ENCODE results near the gene LOXL3.

- TF ChIP-seq, protein P1, sequence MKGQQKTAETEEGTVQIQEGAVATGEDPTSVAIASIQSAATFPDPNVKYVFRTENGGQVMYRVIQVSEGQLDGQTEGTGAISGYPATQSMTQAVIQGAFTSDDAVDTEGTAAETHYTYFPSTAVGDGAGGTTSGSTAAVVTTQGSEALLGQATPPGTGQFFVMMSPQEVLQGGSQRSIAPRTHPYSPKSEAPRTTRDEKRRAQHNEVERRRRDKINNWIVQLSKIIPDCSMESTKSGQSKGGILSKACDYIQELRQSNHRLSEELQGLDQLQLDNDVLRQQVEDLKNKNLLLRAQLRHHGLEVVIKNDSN (IDR thresholded peaks at IDR 0.05; ENCODE audit: borderline replicate concordance, low read depth): no peak
- TF ChIP-seq RFX5 (IDR thresholded peaks at IDR 0.05; ENCODE audit: low read length) (no peak), PBX3 (IDR thresholded peaks at IDR 0.05) (peak; percentile 40; the same call in 1 of the 2 replicates), CTCF (IDR thresholded peaks at IDR 0.05) (no peak), SIN3A (IDR thresholded peaks at IDR 0.05; ENCODE audit: borderline replicate concordance, low read depth, low read length) (no peak), EP300 (IDR thresholded peaks at IDR 0.05; ENCODE audit: borderline replicate concordance in 1 of 2, low read depth in 1 of 2, low read length in 1 of 2) (no peak), POLR2AphosphoS5 (IDR thresholded peaks at IDR 0.05; ENCODE audit: low read depth, low read length) (no peak), RAD21 (IDR thresholded peaks at IDR 0.05; ENCODE audit: low read length) (no peak), TCF12 (IDR thresholded peaks at IDR 0.05) (no peak; the same call in 1 of the 2 replicates), SMC3 (IDR thresholded peaks at IDR 0.05; ENCODE audit: low read depth, low read length) (no peak), GATA2 (CRISPR knock-in tag; IDR thresholded peaks at IDR 0.05) (no peak), TEAD4 (IDR thresholded peaks at IDR 0.05; ENCODE audit: borderline replicate concordance, insufficient read depth) (no peak), GABPA (IDR thresholded peaks at IDR 0.05; ENCODE audit: low read depth) (no peak)
- TF ChIP-seq, protein P2, sequence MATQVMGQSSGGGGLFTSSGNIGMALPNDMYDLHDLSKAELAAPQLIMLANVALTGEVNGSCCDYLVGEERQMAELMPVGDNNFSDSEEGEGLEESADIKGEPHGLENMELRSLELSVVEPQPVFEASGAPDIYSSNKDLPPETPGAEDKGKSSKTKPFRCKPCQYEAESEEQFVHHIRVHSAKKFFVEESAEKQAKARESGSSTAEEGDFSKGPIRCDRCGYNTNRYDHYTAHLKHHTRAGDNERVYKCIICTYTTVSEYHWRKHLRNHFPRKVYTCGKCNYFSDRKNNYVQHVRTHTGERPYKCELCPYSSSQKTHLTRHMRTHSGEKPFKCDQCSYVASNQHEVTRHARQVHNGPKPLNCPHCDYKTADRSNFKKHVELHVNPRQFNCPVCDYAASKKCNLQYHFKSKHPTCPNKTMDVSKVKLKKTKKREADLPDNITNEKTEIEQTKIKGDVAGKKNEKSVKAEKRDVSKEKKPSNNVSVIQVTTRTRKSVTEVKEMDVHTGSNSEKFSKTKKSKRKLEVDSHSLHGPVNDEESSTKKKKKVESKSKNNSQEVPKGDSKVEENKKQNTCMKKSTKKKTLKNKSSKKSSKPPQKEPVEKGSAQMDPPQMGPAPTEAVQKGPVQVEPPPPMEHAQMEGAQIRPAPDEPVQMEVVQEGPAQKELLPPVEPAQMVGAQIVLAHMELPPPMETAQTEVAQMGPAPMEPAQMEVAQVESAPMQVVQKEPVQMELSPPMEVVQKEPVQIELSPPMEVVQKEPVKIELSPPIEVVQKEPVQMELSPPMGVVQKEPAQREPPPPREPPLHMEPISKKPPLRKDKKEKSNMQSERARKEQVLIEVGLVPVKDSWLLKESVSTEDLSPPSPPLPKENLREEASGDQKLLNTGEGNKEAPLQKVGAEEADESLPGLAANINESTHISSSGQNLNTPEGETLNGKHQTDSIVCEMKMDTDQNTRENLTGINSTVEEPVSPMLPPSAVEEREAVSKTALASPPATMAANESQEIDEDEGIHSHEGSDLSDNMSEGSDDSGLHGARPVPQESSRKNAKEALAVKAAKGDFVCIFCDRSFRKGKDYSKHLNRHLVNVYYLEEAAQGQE (IDR thresholded peaks at IDR 0.05; ENCODE audit: low read depth, low read length): no peak
These were observed 49.0 kb upstream of the LOXL3 start for GRCh38 chr2:74602586-74603281.
